Cardiac muscle cell (in vitro differentiated cells and primary cell): ENCODE results near the gene FASTKD1. TPM values are rescaled to one million over a fixed set of nuclear protein-coding genes. Genes with fewer than 3 reads are reported as not detected.
"Not testable (repeated sequence)": the region's sequence is repeated elsewhere in the genome, so short reads cannot be mapped to it uniquely, and the experiment has no call there.

Source experiments
- DNase-seq, 2 donors: peaks; one replicate each; pipeline versions ENCODE4 v3.0.0 to v3.0.0-alpha.2; 2010 to 2017; ENCODE audit warnings: low read depth in 1 of 2, low spot score in 1 of 2
- H3K27ac ChIP-seq: fragments of 200-600 bp; sonication (generic); 2 replicates; pipeline ENCODE4 v1.5.1; 2016
- H3K27me3 ChIP-seq: fragments of 200-600 bp; sonication (generic); 2 replicates; pipeline ENCODE4 v1.6.0; 2016; ENCODE audit warnings: control low read depth
- H3K36me3 ChIP-seq: fragments of 200-600 bp; sonication (generic); 2 replicates; pipeline ENCODE4 v1.5.1; 2016; ENCODE audit warnings: control low read depth
- H3K4me1 ChIP-seq: fragments of 200-600 bp; sonication (generic); 2 replicates; pipeline ENCODE4 v1.8.1; 2017; ENCODE audit warnings: low read depth, mild to moderate bottlenecking, mixed run types
- H3K4me3 ChIP-seq: fragments of 200-600 bp; sonication (generic); 2 replicates; pipeline ENCODE4 v1.5.1; 2016; ENCODE audit warnings: mild to moderate bottlenecking
- H3K9me3 ChIP-seq: fragments of 200-600 bp; sonication (generic); 2 replicates; pipeline ENCODE4 v1.5.1; 2017; ENCODE audit warnings: low read depth, mild to moderate bottlenecking, control low read depth
- polyA plus RNA-seq: library from polyadenylated mRNA; unstranded; fragments of >200 nt; fragmentation: Nextera tagmentation; extraction: Ambion mirVana; gene quantifications from 2 replicates; pipeline ENCODE4 v1.2.1, GENCODE V29; 2016
- total RNA-seq: library from RNA; depleted of rRNA; stranded (reverse); fragments of >200 nt; gene quantifications from 2 replicates; pipeline ENCODE4 v1.2.3, GENCODE V29; 2016
- TF ChIP-seq, protein P1 (sequence below): IDR thresholded peaks from 2 replicates; pipeline ENCODE4 v1.5.1; 2012; ENCODE audit warnings: low read depth, mild to moderate bottlenecking, low read length

The FASTKD1 gene
- total and polyA plus RNA-seq, 2 experiments from 2014 or later, result 41.3 to 62.4 TPM

DNA sequence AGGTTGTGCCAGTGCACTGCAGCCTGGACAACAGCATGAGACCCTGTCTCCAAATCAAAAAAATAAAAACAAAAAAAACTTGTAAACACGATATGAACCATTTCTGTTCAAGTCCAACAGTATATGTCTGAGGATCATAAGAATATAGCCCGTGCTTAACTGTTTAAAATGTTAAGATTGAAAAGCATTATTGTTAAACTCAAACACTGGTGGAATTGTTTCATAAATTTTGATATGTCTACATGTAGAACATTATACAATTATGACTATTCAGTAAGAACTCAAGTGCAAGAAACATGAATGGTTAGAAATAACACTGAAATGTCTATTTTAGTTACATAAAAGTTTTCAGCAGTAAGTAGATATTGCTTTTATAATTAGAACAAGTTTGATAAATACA, 40.2 kb upstream of the FASTKD1 start:
- no peaks in the 10 kb centered on the region for H3K27me3 ChIP-seq
- peaks cover 57% of the 10 kb centered on the region for H3K36me3 ChIP-seq
- H3K27ac ChIP-seq, result no peak overlapping the region
- H3K4me3 ChIP-seq, result no peak overlapping the region
- no peaks in the 10 kb centered on the region for H3K9me3 ChIP-seq
- H3K4me1 ChIP-seq, result no peaks in the 10 kb centered on the region
- TF ChIP-seq, protein P1, sequence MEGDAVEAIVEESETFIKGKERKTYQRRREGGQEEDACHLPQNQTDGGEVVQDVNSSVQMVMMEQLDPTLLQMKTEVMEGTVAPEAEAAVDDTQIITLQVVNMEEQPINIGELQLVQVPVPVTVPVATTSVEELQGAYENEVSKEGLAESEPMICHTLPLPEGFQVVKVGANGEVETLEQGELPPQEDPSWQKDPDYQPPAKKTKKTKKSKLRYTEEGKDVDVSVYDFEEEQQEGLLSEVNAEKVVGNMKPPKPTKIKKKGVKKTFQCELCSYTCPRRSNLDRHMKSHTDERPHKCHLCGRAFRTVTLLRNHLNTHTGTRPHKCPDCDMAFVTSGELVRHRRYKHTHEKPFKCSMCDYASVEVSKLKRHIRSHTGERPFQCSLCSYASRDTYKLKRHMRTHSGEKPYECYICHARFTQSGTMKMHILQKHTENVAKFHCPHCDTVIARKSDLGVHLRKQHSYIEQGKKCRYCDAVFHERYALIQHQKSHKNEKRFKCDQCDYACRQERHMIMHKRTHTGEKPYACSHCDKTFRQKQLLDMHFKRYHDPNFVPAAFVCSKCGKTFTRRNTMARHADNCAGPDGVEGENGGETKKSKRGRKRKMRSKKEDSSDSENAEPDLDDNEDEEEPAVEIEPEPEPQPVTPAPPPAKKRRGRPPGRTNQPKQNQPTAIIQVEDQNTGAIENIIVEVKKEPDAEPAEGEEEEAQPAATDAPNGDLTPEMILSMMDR, result no peak
- no peak for DNase-seq

DNA sequence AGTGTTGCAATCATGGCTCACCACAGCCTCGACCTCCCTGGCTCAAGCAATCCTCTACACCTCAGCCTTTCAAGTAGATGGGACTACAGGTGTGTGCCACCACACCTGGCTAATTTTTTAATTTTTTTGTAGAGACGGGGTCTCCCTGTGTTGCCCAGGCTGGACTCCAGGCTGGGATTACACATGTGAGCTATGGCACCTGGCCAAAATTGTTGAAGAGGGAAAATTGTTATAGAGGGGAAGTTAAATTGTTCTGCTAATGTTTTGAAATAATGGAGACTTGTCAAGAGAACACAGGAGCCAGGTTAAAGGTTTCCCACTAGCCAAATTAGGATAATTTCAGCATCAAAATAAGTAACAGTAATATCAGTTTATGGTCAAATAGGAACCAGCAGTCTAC, 35.6 kb upstream of the FASTKD1 start:
- peaks cover 60% of the 10 kb centered on the region for H3K36me3 ChIP-seq

DNA sequence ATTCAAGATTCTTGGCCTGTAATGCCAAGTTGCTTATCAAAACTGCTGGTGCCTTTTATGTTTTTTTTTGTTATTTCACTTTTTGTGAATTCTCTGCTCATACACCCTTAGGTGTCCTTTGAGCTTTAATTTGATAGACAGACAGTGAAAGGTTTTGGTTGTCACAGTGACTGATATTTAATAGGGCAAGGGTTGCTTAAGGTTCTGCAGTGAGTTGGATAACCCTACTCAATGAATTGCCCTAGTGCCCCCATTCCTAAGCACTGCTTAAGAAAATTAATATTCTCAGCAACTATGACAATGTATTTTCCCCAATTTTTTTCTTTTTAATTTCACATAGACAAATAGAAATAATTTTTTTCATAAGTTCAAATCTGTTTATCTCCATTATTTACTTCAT, 25.9 kb upstream of the FASTKD1 start:
- H3K4me3 ChIP-seq, result no peak overlapping the region

More for the DNA sequence above, 35.6 kb upstream of the FASTKD1 start:
- Histone ChIP-seq H3K4me1 (no peaks in the 10 kb centered on the region), H3K4me3 (no peak overlapping the region), H3K27me3 (no peaks in the 10 kb centered on the region), H3K27ac (no peak overlapping the region), H3K9me3 (no peaks in the 10 kb centered on the region)
- TF ChIP-seq, protein P1, result no peak
- DNase-seq, result no peak

DNA sequence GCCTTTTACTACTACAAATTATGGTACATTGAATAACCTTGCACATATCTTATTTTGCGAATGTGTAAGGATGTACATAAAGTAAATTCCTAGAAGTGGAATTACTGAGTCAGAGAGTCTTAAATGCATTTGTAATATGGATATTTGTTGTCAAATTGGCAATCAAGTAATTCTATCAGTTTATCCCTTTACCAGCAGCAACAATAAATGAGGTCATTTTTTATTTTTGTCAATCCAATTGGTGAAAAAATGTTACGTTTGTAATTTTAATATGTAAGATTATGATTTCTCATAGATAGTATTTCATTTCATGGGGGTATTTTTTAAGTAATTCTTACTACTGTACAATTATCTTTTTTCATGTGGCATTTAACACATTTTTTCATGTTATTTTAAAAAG, 25.3 kb upstream of the FASTKD1 start:
- H3K9me3 ChIP-seq, result no peaks in the 10 kb centered on the region
- H3K36me3 ChIP-seq, result peaks cover 7% of the 10 kb centered on the region
- H3K27ac ChIP-seq, result no peak overlapping the region
- no peak overlapping the region for H3K4me3 ChIP-seq
- H3K27me3 ChIP-seq, result no peaks in the 10 kb centered on the region
- no peaks in the 10 kb centered on the region for H3K4me1 ChIP-seq
- TF ChIP-seq, protein P1, result no peak
- DNase-seq, result no peak

More for the DNA sequence above, 25.9 kb upstream of the FASTKD1 start:
- H3K36me3 ChIP-seq, result peaks cover 7% of the 10 kb centered on the region
- no peaks in the 10 kb centered on the region for H3K4me1 ChIP-seq
- TF ChIP-seq, protein P1, result no peak
- H3K27me3 ChIP-seq, result no peaks in the 10 kb centered on the region
- no peaks in the 10 kb centered on the region for H3K9me3 ChIP-seq
- no peak overlapping the region for H3K27ac ChIP-seq
- no peak for DNase-seq

DNA sequence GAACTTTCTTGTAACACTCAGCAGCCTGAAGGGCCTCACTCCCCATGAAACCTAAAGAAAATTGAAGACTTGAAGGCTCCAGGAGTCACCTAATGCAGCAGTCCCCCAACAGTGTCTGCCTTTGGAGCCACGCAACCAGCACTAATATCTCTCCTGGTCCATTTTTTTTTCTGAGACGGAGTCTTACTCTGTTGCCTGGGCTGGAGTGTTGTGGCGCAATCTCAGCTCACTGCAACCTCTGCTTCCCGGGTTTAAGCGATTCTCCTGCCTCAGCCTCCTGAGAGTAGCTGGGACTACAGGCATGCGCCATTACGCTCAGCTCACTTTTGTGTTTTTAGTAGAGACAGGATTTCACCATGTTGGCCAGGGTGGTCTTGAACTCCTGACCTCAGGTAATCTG, 22.9 kb upstream of the FASTKD1 start:
- H3K4me3 ChIP-seq, H3K36me3 ChIP-seq, H3K27me3 ChIP-seq, H3K4me1 ChIP-seq, DNase-seq, H3K27ac ChIP-seq, H3K9me3 ChIP-seq: not testable (repeated sequence)

DNA sequence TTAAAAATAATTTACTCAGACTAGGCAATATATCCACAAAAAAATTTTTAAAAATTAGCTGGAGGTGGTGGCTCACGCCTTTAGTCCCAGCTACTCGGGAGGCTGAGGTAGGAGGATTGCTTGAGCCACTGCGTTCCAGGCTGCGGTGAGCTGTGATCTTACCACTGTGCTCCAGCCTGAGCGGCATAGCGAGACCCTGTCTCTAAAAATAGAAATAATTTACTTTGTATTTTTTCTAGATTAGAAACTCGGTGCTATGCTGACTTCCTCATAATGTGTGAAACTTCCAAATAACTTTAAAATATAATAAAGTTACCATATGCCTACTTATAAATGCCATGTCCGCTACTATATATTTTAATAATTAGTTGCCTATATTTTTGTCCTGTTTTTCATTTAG, 17.1 kb upstream of the FASTKD1 start:
- TF ChIP-seq, protein P1, result no peak
- H3K9me3 ChIP-seq, result no peaks in the 10 kb centered on the region
- no peaks in the 10 kb centered on the region for H3K27me3 ChIP-seq
- peaks cover 9% of the 10 kb centered on the region for H3K4me1 ChIP-seq
- no peak overlapping the region for H3K27ac ChIP-seq
- H3K36me3 ChIP-seq, result no peaks in the 10 kb centered on the region
- no peak for DNase-seq
- no peak overlapping the region for H3K4me3 ChIP-seq
